Muscle of back (tissue), 11 donors: ENCODE results near the gene HOTAIR. TPM values are rescaled to one million over a fixed set of nuclear protein-coding genes. Genes with fewer than 3 reads are reported as not detected.

Experiments used
- DNase-seq, 3 donors: peaks; one replicate each; pipeline versions ENCODE4 v3.0.0 to v3.0.0-alpha.2; 2013
- polyA plus RNA-seq, 10 donors: library from polyadenylated mRNA; unstranded; fragments of 120-200 nt; gene quantifications; one replicate each; pipeline ENCODE4 v1.2.1, GENCODE V29; 2013; ENCODE audit not compliant: insufficient read length in 10 of 10

The HOTAIR gene
- polyA plus RNA-seq, 10 donors: 0.05 to 7.9 (median 0.68) TPM; not detected in 4

DNA sequence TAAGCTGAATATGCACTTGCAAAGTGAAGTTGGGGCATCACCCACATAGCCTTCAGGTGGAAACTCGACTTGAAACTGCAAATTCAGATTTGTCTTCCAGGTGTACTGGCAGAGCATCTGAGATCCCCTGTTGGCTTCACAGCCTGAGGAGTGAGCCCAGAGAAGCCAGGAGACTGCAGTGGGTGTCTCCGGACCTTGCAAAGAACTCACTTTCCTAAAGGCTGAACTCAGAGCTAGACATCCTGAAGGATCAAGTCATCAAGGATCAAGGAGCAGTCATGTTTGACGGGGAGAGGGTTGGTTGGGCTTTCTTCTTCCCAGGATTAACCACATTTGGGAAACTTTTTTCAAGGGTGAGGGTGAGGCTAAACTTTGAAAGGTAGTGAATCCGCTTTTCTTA, 45.2 kb downstream of the HOTAIR start:
- peak in 1 of 3 donors; percentile 39 for DNase-seq

DNA sequence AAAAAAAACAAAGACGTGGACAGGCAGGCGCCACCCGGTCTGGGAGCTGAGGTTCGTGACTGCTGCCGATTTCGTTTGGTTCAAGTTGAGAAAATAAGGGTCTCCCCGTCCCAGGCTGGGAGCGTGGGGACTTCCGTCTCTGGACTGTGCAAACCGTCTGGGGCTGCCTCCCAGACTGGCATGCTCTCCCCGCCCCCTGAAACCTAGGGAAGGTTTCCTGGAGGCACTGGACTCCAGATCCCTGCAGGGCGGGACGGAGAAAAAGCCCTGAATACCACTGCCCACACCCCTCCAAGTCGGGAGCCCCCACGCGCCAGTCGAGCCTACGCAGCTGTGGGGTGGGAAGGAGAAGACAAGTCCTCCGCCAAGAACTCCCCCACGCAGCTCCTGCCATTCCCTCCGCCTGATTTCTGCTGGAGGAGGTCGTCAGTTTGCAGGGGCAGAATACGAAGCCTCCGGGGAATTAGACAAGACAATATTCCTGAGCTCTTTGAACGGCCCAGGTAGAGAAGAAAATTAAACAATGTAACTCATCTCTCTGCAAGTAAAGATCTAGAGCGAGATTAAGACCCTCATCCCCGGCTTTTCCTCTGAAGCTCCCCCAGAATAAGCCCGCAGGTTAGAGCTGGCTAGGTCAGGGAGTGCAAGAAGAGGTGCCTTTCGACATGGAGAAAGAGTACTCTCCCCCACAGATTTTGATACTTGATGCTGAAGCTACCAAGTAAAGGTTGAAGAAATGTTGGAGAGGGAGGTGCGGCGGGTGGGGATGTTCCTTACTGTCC, 46.5 kb downstream of the HOTAIR start:
- peak in 1 of 3 donors; percentile 49 for DNase-seq

DNA sequence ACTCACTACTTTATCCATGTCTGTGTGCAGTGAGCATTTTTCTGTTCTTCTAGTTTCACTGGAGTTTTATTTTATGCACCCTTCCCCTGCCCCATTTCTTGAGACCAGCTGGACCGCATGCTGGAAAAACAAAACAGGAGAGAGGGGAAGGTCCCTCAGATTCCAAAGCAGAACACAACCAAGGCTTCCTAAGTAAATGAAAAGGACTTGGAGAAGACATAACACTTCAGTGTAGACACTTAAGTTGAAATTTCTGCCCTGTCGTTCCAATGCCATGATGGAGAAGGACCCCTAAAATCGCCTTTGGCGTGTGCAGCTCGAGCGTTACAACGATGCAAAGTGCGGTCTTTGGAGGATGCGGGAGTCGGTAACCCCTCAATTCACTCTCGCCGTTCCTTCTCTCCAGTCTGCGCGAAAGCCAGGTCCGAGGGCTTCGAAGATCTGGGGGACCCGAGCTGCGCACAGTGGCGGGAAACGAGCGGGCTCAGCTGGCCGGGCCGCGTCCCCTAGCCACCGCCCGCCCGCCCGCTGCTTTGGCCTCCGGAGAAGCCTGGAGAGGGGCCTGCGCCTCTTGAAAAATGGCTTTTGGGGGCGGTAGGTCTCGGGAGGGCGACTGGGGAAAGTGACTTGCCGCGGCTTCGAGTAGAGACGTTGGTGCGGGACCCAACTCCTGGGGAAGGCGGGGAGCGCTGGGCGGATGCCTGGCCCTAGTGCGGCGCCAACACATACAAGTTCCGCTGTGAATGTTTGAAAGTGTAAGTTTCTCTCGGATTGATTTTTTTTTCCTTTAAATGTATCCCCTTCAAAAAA, 47.3 kb downstream of the HOTAIR start:
- DNase-seq: peak in 1 of 3 donors; percentile 54

DNA sequence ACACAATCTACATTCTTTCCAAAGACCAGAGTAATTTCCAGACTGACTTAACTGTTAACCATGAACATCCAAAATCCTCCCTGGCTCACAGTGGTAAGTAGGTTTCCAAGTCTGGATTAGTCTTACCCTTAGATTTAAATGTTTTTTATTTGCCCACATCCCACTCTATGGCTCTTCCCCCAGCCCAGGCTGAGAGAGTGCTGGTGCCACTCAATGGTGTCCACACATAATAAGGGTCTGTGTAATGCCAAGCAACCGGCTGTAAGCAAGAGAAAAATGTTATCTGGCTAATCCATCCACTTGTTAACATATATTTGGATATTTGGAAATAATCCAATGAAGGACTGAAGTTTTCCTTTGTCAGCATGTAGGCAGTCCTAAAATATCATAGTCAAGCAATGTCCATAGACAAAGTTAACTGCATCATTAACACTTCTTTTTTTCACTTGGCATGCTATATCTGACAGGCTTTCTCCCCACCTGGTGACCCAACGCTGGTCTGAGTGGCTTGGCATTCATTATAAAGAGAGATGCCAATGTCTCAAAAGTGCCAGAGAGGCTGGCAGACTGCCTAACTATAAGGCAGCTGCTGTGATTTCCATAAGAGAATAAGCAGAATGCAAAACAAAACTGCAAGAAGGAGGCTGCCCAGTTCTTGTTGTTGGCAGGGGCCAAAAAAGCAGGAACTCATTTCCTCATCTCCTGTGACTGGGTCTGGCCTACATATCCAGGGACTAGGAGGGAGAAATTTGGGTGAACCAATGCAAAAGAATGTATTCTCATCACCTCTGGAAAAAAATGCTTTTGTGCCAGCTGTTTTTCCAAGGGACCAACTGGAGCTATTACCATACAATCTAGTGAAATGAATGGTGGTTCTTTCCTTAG, 50.0 kb downstream of the HOTAIR start:
- DNase-seq: peak in 2 of 3 donors; percentile 34 to 66

DNA sequence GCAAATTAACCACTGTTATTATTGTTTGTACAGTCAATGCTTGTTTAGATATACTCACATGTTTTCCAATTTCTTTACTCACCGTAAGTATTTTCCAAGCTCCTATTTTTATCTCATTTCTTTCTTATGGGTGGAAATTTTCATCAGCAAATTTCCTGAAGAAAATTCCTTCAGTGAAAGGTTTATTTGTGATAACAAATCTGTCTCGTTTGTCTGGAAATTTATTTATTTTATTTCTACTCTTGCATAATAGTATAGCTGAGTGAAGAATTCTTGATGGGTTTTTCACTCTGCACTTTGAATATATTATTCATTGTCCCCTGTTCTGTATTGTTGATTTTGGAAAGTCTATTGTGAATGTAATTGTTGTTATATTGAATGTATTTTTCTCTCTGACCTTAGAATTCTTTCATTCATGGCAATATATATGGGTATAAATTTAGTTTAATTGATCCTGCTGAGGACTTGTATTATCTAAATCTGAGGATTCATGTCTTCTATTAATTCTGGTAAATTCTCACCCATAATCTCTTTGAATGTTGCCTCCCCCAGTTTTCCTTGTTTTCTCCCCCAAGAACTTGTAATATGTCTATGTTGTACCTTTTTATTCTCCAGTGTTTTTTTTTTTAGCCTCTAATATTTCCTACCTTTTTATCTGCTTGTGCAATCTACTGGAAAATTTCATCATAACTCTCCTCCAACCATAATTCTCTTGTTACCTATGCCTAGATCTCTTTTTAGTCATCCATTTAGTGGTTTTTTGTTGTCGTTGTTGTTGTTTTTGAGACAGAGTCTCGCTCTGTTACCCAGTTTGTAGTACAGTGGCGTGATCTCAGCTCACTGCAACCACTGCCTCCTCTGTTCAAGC, 57.7 kb downstream of the HOTAIR start:
- no peak for DNase-seq

Other genes starting within 250 kb of the HOTAIR start
- 10 to 100 TPM; 63.6 to 99.1 (median 79.6) TPM for gene CALCOCO1, start 247.5 kb downstream of the HOTAIR start, polyA plus RNA-seq
- not detected for gene CISTR, start 223.0 kb downstream of the HOTAIR start, polyA plus RNA-seq
- gene HOXC13, start 36.1 kb downstream of the HOTAIR start, polyA plus RNA-seq: 1 to 10 TPM in 1 of 10 donors, under 1 TPM in 1, not detected in 8; 0.68 to 1.4 TPM
- under 1 TPM in 2 of 10 donors, not detected in 8; 0.61 TPM for gene HOXC12, start 20.1 kb downstream of the HOTAIR start, polyA plus RNA-seq
- gene HOXC11, start 1.8 kb downstream of the HOTAIR start, polyA plus RNA-seq: 1 to 10 TPM in 4 of 10 donors, under 1 TPM in 2, not detected in 4; 0.08 to 9.7 (median 2.8) TPM
- 10 to 100 TPM in 5 of 10 donors, under 1 TPM in 3, not detected in 2; 0.33 to 55.3 (median 28.8) TPM for gene HOXC10, start 10.2 kb upstream of the HOTAIR start, polyA plus RNA-seq
- gene HOXC9, start 25.2 kb upstream of the HOTAIR start, polyA plus RNA-seq: 10 to 100 TPM in 5 of 10 donors, 1 to 10 TPM in 2, under 1 TPM in 3; 0.75 to 18.3 (median 8.0) TPM
- gene HOXC8, start 34.0 kb upstream of the HOTAIR start, polyA plus RNA-seq: 10 to 100 TPM in 3 of 10 donors, 1 to 10 TPM in 3, under 1 TPM in 4; 0.50 to 13.8 (median 4.5) TPM
- gene HOXC6, start 53.5 kb upstream of the HOTAIR start, polyA plus RNA-seq: 10 to 100 TPM in 8 of 10 donors, 1 to 10 TPM in 2; 9.6 to 30.4 (median 13.2) TPM
- 1 to 10 TPM in 9 of 10 donors, under 1 TPM in 1; 0.63 to 2.7 (median 1.8) TPM for gene HOXC5, start 58.1 kb upstream of the HOTAIR start, polyA plus RNA-seq
- 10 to 100 TPM; 17.4 to 26.2 (median 20.8) TPM for gene HOXC4, start 78.9 kb upstream of the HOTAIR start, polyA plus RNA-seq
- gene SMUG1, start 214.0 kb upstream of the HOTAIR start, polyA plus RNA-seq: 10 to 100 TPM; 20.0 to 27.4 (median 23.0) TPM